ENCODE results near the gene PRAME. TPM values are rescaled to one million over a fixed set of nuclear protein-coding genes. Genes with fewer than 3 reads are reported as not detected.

Gene PRAME
- total and polyA plus RNA-seq, 2 of the 13 experiments (the other 11 are each of a cell fraction or from before 2014, with no cell fraction given) = 0.11 to 0.83 TPM

GRCh38 chr22:22556995-22557925 lies 1.8 kb downstream of the PRAME start:
- no peak for FAIRE-seq
- intact Hi-C loops (cut with micrococcal nuclease; ENCODE audit: unreplicated experiment) = no loop called here
- H3K27ac ChIP-seq (ENCODE audit: extremely low read length, insufficient read depth, low read length) = no peak overlapping the region

More at GRCh38 chr22:22556995-22557925, 1.8 kb downstream of the PRAME start:
- H3K36me3 ChIP-seq (replicated peaks in 1 of 2; ENCODE audit: control insufficient read depth in 1 of 2, insufficient read depth in 2 of 2, low read length in 2 of 2) = no peaks in the 10 kb centered on the region
- no peaks in the 10 kb centered on the region for H3K9me3 ChIP-seq (ENCODE audit: low read length)
- no peak for ATAC-seq
- TF ChIP-seq ZNF687 (CRISPR knock-in tag; IDR thresholded peaks at IDR 0.05) = peak; percentile 13; the same call in 1 of the 2 replicates
- no peak for TF ChIP-seq ZFAT (CRISPR knock-in tag; conservative IDR thresholded peaks at IDR 0.05)
- in situ Hi-C loops (cut with HindIII; ENCODE audit: extremely low pct_ligation_motif_present, low pct_unique_long_range_greater_than_20kb) = no loop called here
- ChIA-PET CTCF (ENCODE audit: low intra/inter-chr PET ratio, low total read pairs) (no interaction called here), POLR2A (no interaction called here)
- no peaks in the 10 kb centered on the region for H3K79me2 ChIP-seq (ENCODE audit: insufficient read depth, low read length)
- H4K20me1 ChIP-seq (ENCODE audit: insufficient read depth, low read length) = no peaks in the 10 kb centered on the region
- no peak overlapping the region for H2AFZ ChIP-seq (ENCODE audit: low read length)
- no peak overlapping the region for H3K9ac ChIP-seq (ENCODE audit: insufficient read depth, low read depth, low read length)
- 67% methylated on average over 36 of the region's 38 CpGs for WGBS (ENCODE audit: low lambda C conversion rate)
- peaks cover 0 to 1% of the 10 kb centered on the region in 2 experiments; a peak in 1 of 5 replicates for H3K27me3 ChIP-seq (ENCODE audit: control insufficient read depth in 1 of 2, insufficient read depth in 2 of 2, low read length in 2 of 2)
- H3K4me3 ChIP-seq (replicated peaks in 1 of 3; ENCODE audit: insufficient read depth in 1 of 3, low read depth in 2 of 3, low read length in 3 of 3) = no peak overlapping the region
- no peak overlapping the region for H3K4me2 ChIP-seq (ENCODE audit: low read depth, low read length)
- BruUV-seq (replicated peaks) = no TSS peak
- no peak for DNase-seq (ENCODE audit: low spot score)
- H3K4me1 ChIP-seq (ENCODE audit: insufficient read depth, low read length) = no peaks in the 10 kb centered on the region; the same call in 1 of the 2 replicates

Data from HepG2 (cell line).